ENCODE results near the gene EVI2A.

DNA sequence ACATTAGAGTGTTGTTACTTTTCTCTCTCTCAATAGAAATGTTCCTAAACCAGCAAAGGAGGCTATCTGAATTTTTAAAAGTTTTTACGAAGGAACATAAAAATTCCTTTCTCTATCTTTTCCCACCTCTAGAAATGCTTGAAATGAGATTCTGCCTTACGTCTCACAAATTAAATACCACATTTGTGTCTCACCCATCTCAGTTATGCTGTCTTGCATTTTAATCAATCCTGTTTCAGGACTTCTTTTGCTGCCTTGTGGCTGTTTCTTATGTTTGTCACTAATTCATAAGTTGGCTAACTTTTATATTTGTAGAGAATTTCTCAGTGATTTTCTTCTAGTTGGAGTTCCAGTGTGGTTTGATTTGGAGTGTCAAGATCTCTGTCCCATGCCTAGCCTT lies 27.8 kb downstream of the EVI2A start:
- TF ChIP-seq, protein P1, sequence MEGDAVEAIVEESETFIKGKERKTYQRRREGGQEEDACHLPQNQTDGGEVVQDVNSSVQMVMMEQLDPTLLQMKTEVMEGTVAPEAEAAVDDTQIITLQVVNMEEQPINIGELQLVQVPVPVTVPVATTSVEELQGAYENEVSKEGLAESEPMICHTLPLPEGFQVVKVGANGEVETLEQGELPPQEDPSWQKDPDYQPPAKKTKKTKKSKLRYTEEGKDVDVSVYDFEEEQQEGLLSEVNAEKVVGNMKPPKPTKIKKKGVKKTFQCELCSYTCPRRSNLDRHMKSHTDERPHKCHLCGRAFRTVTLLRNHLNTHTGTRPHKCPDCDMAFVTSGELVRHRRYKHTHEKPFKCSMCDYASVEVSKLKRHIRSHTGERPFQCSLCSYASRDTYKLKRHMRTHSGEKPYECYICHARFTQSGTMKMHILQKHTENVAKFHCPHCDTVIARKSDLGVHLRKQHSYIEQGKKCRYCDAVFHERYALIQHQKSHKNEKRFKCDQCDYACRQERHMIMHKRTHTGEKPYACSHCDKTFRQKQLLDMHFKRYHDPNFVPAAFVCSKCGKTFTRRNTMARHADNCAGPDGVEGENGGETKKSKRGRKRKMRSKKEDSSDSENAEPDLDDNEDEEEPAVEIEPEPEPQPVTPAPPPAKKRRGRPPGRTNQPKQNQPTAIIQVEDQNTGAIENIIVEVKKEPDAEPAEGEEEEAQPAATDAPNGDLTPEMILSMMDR (IDR thresholded peaks at IDR 0.05): no peak
- TF ChIP-seq POLR2AphosphoS5 (IDR thresholded peaks at IDR 0.05) (no peak), POLR2A (IDR thresholded peaks at IDR 0.05) (no peak)

All from prostate gland (tissue), 2 donors.